DOHH2 (cell line): ENCODE data around the gene YBX2.

Experiments used
- H3F3A ChIP-seq: fragments of 200-600 bp; sonication (generic), shearing (Covaris generic); 2 replicates; pipeline ENCODE4 v1.6.0; 2016; ENCODE audit warnings: antibody characterized with exemption, mild to moderate bottlenecking; ENCODE audit not compliant: control insufficient read depth, insufficient read depth
- H3K27ac ChIP-seq: fragments of 200-600 bp; sonication (generic); 2 replicates; pipeline ENCODE4 v1.5.1; 2014; ENCODE audit warnings: low read depth, mild to moderate bottlenecking, low read length, moderate library complexity
- H3K27me3 ChIP-seq: fragments of 200-600 bp; sonication (generic); 2 replicates; pipeline ENCODE4 v1.6.1; 2014; ENCODE audit warnings: mild to moderate bottlenecking, low read length, mixed read lengths; ENCODE audit not compliant: control insufficient read depth
- H3K36me3 ChIP-seq: fragments of 200-600 bp; sonication (generic); 2 replicates; pipeline ENCODE4 v1.6.1; 2014; ENCODE audit warnings: mild to moderate bottlenecking, low read length, moderate library complexity, mixed read lengths; ENCODE audit not compliant: control insufficient read depth
- H3K4me1 ChIP-seq: fragments of 200-600 bp; sonication (generic); 2 replicates; pipeline ENCODE4 v1.6.1; 2014; ENCODE audit warnings: mild to moderate bottlenecking, low read length, mixed read lengths; ENCODE audit not compliant: control insufficient read depth
- H3K4me2 ChIP-seq: fragments of 200-600 bp; sonication (generic); 2 replicates; pipeline ENCODE4 v1.6.0; 2014; ENCODE audit warnings: mild to moderate bottlenecking, low read length, moderate library complexity
- H3K4me3 ChIP-seq: fragments of 200-600 bp; sonication (generic); 2 replicates; pipeline ENCODE4 v1.5.1; 2014; ENCODE audit warnings: mild to moderate bottlenecking, low read length, mixed read lengths
- H3K79me2 ChIP-seq: fragments of 200-600 bp; sonication (generic); 2 replicates; pipeline ENCODE4 v1.6.1; 2014; ENCODE audit warnings: mild to moderate bottlenecking, low read length, mixed read lengths; ENCODE audit not compliant: control insufficient read depth
- H3K9me2 ChIP-seq: fragments of 200-600 bp; sonication (generic); replicated peaks from 2 replicates; pipeline ENCODE4 v1.6.1; 2014; ENCODE audit warnings: mild to moderate bottlenecking, low read length, mixed read lengths; ENCODE audit not compliant: control insufficient read depth
- H3K9me3 ChIP-seq: fragments of 200-600 bp; sonication (generic); 2 replicates; pipeline ENCODE4 v1.6.1; 2014; ENCODE audit warnings: antibody characterized with exemption, low read length, mixed read lengths; ENCODE audit not compliant: control insufficient read depth, insufficient read depth
- H4K20me1 ChIP-seq: fragments of 200-600 bp; sonication (generic); 2 replicates; pipeline ENCODE4 v1.6.0; 2014; ENCODE audit warnings: low read depth, mild to moderate bottlenecking, antibody characterized with exemption, low read length, moderate library complexity; ENCODE audit not compliant: control insufficient read depth, insufficient read depth
- EZH2phosphoT487 ChIP-seq: fragments of 200-600 bp; sonication (generic); IDR thresholded peaks from 2 replicates; pipeline ENCODE4 v1.6.1; 2017; ENCODE audit warnings: borderline replicate concordance, mild to moderate bottlenecking, antibody characterized with exemption, low read length, moderate library complexity, mixed read lengths
- TF ChIP-seq, protein P1 (sequence below): fragments of 200-600 bp; sonication (generic); IDR thresholded peaks from one replicate; pipeline ENCODE4 v1.5.1; 2014; ENCODE audit warnings: antibody characterized with exemption, mild to moderate bottlenecking, low read depth, low read length; ENCODE audit not compliant: poor library complexity, severe bottlenecking

YBX2 gene

DNA sequence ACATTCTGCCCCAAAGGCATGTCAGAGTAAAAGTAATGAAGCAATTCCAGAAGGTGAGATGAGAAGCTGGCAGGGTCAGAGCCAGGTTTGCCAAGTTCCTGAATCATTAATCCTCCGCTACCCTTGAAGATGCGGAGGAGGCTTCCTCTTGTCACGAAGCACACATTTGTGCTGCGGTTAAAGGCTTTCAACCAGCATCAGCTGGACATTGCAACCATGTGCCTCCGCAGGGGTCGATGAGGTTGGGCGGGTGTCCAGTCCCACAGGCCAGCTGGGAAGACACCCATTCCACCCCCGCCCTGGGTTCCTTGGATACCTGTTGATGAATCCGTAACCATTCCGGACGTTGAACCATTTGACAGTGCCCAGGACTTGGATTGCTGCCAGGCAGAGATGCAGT lies 1.3 kb downstream of the YBX2 start:
- Histone ChIP-seq H3K36me3 (no peaks in the 10 kb centered on the region), H3K27me3 (peaks cover 53% of the 10 kb centered on the region), H3K4me2 (no peak overlapping the region), H3K9me2 (no peaks in the 10 kb centered on the region), H3K79me2 (no peaks in the 10 kb centered on the region), H3K9me3 (no peaks in the 10 kb centered on the region), H3K4me3 (no peak overlapping the region), H3K27ac (no peak overlapping the region), H4K20me1 (no peaks in the 10 kb centered on the region), H3K4me1 (peaks cover 23% of the 10 kb centered on the region), H3F3A (0 out of 2 replicates have a peak, but pooled peaks cover 2% of the 10 kb centered on the region)
- TF ChIP-seq EZH2phosphoT487, result no peak
- TF ChIP-seq, protein P1, sequence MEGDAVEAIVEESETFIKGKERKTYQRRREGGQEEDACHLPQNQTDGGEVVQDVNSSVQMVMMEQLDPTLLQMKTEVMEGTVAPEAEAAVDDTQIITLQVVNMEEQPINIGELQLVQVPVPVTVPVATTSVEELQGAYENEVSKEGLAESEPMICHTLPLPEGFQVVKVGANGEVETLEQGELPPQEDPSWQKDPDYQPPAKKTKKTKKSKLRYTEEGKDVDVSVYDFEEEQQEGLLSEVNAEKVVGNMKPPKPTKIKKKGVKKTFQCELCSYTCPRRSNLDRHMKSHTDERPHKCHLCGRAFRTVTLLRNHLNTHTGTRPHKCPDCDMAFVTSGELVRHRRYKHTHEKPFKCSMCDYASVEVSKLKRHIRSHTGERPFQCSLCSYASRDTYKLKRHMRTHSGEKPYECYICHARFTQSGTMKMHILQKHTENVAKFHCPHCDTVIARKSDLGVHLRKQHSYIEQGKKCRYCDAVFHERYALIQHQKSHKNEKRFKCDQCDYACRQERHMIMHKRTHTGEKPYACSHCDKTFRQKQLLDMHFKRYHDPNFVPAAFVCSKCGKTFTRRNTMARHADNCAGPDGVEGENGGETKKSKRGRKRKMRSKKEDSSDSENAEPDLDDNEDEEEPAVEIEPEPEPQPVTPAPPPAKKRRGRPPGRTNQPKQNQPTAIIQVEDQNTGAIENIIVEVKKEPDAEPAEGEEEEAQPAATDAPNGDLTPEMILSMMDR, result no peak

DNA sequence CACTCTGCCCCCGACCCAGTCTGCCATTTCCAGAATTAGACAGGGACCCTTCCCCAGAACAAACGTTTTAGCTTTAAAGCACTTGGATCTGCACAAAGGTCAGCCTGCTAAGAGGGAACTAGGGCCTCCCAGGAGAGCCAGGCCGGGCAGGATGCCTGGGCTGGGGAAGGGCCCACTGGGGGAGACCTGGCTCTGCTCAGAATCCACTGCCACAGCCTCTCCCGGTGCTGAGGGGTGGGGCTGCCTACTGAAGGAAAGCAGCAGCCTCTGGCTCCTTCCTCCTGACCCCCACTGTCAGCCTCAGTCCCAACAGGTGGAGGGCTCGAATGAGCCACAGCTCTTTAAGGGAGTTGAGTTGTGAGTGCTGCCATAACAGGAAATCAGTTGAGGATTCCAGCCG lies 1.7 kb downstream of the YBX2 start:
- TF ChIP-seq, protein P1, result no peak
- TF ChIP-seq EZH2phosphoT487, result no peak
- H4K20me1 ChIP-seq, result no peaks in the 10 kb centered on the region
- H3K79me2 ChIP-seq, result no peaks in the 10 kb centered on the region
- H3K4me1 ChIP-seq, result peaks cover 23% of the 10 kb centered on the region
- H3K36me3 ChIP-seq, result no peaks in the 10 kb centered on the region
- H3K9me3 ChIP-seq, result no peaks in the 10 kb centered on the region
- 0 out of 2 replicates have a peak, but pooled peaks cover 2% of the 10 kb centered on the region for H3F3A ChIP-seq
- no peak overlapping the region for H3K4me2 ChIP-seq
- peaks cover 57% of the 10 kb centered on the region for H3K27me3 ChIP-seq
- no peak overlapping the region for H3K4me3 ChIP-seq
- no peak overlapping the region for H3K27ac ChIP-seq
- H3K9me2 ChIP-seq, result no peaks in the 10 kb centered on the region

DNA sequence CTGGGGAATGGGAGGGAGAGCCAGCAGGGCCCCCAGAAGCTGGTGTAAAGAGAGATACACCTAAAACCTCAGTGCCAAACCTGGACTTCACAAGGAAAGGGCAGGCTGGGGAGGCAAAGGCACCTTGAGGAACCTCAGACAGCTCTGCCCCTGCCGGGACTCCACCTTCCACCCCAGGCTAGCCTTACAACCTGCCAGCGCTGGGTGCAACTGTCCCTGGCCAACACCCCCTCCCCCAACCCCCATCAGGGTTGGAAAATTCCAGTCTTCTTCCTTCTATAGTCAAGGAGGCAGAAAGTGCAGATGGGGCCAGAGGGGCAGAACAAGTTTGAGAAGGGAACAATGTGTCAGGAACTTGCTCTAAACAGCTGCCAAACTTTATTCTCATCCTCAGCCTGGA lies 2.2 kb downstream of the YBX2 start:
- H3K79me2 ChIP-seq, result no peaks in the 10 kb centered on the region
- H3K9me2 ChIP-seq, result no peaks in the 10 kb centered on the region
- H4K20me1 ChIP-seq, result no peaks in the 10 kb centered on the region
- H3K4me3 ChIP-seq, result no peak overlapping the region
- H3K36me3 ChIP-seq, result no peaks in the 10 kb centered on the region
- H3K4me1 ChIP-seq, result peaks cover 23% of the 10 kb centered on the region
- peaks cover 62% of the 10 kb centered on the region for H3K27me3 ChIP-seq
- TF ChIP-seq, protein P1, result no peak
- TF ChIP-seq EZH2phosphoT487, result no peak
- H3K4me2 ChIP-seq, result no peak overlapping the region
- no peak overlapping the region for H3K27ac ChIP-seq
- H3F3A ChIP-seq, result 0 out of 2 replicates have a peak, but pooled peaks cover 2% of the 10 kb centered on the region
- no peaks in the 10 kb centered on the region for H3K9me3 ChIP-seq
